CD4-positive, alpha-beta T cell (primary cell): Measurements from ENCODE around the gene TCF12. TPM values are rescaled to one million over a fixed set of nuclear protein-coding genes. Genes with fewer than 3 reads are reported as not detected.
A peak's percentile ranks its signal among the peaks of the same experiment; 100 is the strongest.
"Not testable (repeated sequence)": the region's sequence is repeated elsewhere in the genome, so short reads cannot be mapped to it uniquely, and the experiment has no call there.

Source experiments
- ATAC-seq: fragments of 200-7000 bp; cut with Tn5 transposase; one replicate; pipeline ENCODE4 v1.10.0; 2022; ENCODE audit warnings: mild to moderate bottlenecking; ENCODE audit not compliant: poor library complexity
- CTCF ChIA-PET: fragments of 350-600 bp; sonication (Branson Sonifier 250); formaldehyde crosslinking; loops from one replicate; lab custom pipeline; 2021; ENCODE audit warnings: antibody characterized with exemption, inconsistent platforms; lab: Charles Lee
- POLR2A ChIA-PET: fragments of 350-600 bp; sonication (Branson Sonifier 250); formaldehyde crosslinking; loops from one replicate; lab custom pipeline; 2021; ENCODE audit warnings: antibody characterized with exemption, inconsistent platforms; lab: Charles Lee
- DNase-seq, 14 experiments: peaks; one replicate each; pipeline ENCODE4 v3.0.0-alpha.2; 2013 to 2020; ENCODE audit warnings: mixed read lengths in 2 of 14
- H3K27ac ChIP-seq, 2 donors: one replicate each; pipeline versions ENCODE4 v1.5.1 to v1.7.0; 2013; ENCODE audit warnings: low read length in 2 of 2, low read depth in 1 of 2, mild to moderate bottlenecking in 1 of 2
- H3K27me3 ChIP-seq, 2 experiments: 1 replicate in 1 of 2; 2 replicates in 1 of 2; pipeline versions ENCODE4 v1.6.1 to v1.7.0; 2013; ENCODE audit warnings: low read length in 2 of 2, control low read depth in 1 of 2, mild to moderate bottlenecking in 1 of 2, moderate library complexity in 1 of 2; ENCODE audit not compliant: insufficient read depth in 2 of 2, control insufficient read depth in 1 of 2
- H3K36me3 ChIP-seq: one replicate; pipeline ENCODE4 v1.6.1; 2013; ENCODE audit warnings: low read length, control low read depth; ENCODE audit not compliant: insufficient read depth
- H3K4me1 ChIP-seq: one replicate; pipeline ENCODE4 v1.6.1; 2013; ENCODE audit warnings: low read length, control low read depth; ENCODE audit not compliant: insufficient read depth
- H3K4me3 ChIP-seq: one replicate; pipeline ENCODE4 v1.5.1; 2013; ENCODE audit warnings: mild to moderate bottlenecking, low read length, moderate library complexity
- H3K9me3 ChIP-seq, 2 experiments: 1 replicate in 1 of 2; 2 replicates in 1 of 2; pipeline versions ENCODE4 v1.6.1 to v1.7.0; 2013; ENCODE audit warnings: low read length in 2 of 2, mild to moderate bottlenecking in 2 of 2, control low read depth in 1 of 2, moderate library complexity in 1 of 2; ENCODE audit not compliant: control insufficient read depth in 1 of 2, insufficient read depth in 1 of 2
- H3K27ac Mint-ChIP-seq: one replicate; pipeline ENCODE4 v1.8.0; 2020; ENCODE audit warnings: mixed read lengths
- H3K27me3 Mint-ChIP-seq: one replicate; pipeline ENCODE4 v1.8.0; 2021; ENCODE audit warnings: mixed read lengths
- H3K36me3 Mint-ChIP-seq: one replicate; pipeline ENCODE4 v1.8.0; 2021; ENCODE audit warnings: low read depth, mixed read lengths
- H3K4me1 Mint-ChIP-seq: one replicate; pipeline ENCODE4 v1.8.0; 2021; ENCODE audit warnings: low read depth, mixed read lengths
- H3K4me3 Mint-ChIP-seq: one replicate; pipeline ENCODE4 v1.8.0; 2020; ENCODE audit warnings: mild to moderate bottlenecking, mixed read lengths
- H3K9me3 Mint-ChIP-seq: one replicate; pipeline ENCODE4 v1.8.0; 2020; ENCODE audit warnings: mixed read lengths
- intact Hi-C, 2 experiments: fragments of 100-400 bp; cut with DNase I in 1 of 2; cut with micrococcal nuclease in 1 of 2; formaldehyde crosslinking; loops; one replicate each; pipeline versions ENCODE4 v1.15.1 to v1.9.0; 2023 to 2025; cut with DNase I, micrococcal nuclease
- total RNA-seq, 174 experiments: library from RNA in 2 of 174; stranded (reverse) in 2 of 174; gene quantifications; one replicate each; pipeline ENCODE4 v1.2.3 and lab custom pipeline; 2021 to 2026
- TF ChIP-seq, protein P1 (sequence below): fragments of 200-600 bp; IDR thresholded peaks from one replicate; pipeline ENCODE4 v1.8.0; 2022; ENCODE audit warnings: antibody characterized with exemption, mild to moderate bottlenecking

Gene TCF12
- total RNA-seq, 2 experiments from 2014 or later, result 54.0 TPM

DNA sequence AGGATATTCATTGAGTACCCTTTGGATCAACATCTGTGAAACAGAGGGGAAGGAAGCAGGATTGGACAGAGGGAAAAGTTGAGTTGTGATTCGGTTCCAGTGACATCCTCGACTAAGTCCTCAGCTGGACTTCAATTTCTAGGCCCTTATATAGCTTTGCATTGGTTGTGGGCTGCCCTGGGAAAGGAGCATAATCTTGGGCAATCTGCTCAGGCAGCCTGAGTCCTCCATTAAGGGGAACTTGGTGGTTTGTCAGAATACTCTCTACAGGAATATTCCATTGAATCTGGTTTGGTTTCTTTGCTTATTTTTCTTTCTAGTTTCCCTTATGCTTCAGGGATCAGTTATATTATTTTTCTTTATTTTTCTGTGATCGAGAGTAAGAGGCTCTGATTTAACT, 94.1 kb downstream of the TCF12 start:
- DNase-seq (no peak), ATAC-seq (no peak)
- peaks cover 11% of the 10 kb centered on the region for H3K36me3 Mint-ChIP-seq
- TF ChIP-seq, protein P1, sequence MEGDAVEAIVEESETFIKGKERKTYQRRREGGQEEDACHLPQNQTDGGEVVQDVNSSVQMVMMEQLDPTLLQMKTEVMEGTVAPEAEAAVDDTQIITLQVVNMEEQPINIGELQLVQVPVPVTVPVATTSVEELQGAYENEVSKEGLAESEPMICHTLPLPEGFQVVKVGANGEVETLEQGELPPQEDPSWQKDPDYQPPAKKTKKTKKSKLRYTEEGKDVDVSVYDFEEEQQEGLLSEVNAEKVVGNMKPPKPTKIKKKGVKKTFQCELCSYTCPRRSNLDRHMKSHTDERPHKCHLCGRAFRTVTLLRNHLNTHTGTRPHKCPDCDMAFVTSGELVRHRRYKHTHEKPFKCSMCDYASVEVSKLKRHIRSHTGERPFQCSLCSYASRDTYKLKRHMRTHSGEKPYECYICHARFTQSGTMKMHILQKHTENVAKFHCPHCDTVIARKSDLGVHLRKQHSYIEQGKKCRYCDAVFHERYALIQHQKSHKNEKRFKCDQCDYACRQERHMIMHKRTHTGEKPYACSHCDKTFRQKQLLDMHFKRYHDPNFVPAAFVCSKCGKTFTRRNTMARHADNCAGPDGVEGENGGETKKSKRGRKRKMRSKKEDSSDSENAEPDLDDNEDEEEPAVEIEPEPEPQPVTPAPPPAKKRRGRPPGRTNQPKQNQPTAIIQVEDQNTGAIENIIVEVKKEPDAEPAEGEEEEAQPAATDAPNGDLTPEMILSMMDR, result no peak
- Histone ChIP-seq H3K9me3 (no peaks in the 10 kb centered on the region), H3K27ac (no peak overlapping the region), H3K36me3 (no peaks in the 10 kb centered on the region), H3K4me3 (no peak overlapping the region), H3K4me1 (no peaks in the 10 kb centered on the region), H3K27me3 (no peaks in the 10 kb centered on the region)
- H3K4me1 Mint-ChIP-seq, result peaks cover 54% of the 10 kb centered on the region
- ChIA-PET CTCF (no interaction called here), POLR2A (no interaction called here)
- intact Hi-C loops, result no loop called here
- no peak overlapping the region for H3K4me3 Mint-ChIP-seq
- no peaks in the 10 kb centered on the region for H3K27me3 Mint-ChIP-seq
- peak overlapping the region; percentile 5 for H3K27ac Mint-ChIP-seq
- no peaks in the 10 kb centered on the region for H3K9me3 Mint-ChIP-seq

DNA sequence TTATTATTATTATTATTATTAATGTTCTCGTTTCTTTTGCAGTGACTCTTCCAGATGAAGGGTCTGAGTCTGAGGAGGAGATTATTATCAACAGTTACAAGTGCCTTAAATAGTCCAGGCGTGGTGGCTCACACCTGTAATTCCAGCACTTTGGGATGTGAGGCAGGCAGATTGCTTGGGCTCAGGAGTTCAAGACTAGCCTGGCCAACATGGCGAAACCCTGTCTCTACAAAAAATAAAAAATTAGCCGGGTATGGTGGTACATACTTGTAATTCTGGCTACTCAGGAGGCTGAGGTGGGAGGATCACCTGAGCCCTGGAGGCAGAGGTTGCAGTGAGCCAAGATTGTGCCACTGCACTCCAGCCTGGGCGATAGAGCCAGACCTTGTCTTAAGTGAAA, 96.5 kb downstream of the TCF12 start:
- ATAC-seq, H3K9me3 ChIP-seq, CTCF ChIA-PET, H3K36me3 ChIP-seq, H3K27ac ChIP-seq, H3K27ac Mint-ChIP-seq, H3K4me3 ChIP-seq, H3K36me3 Mint-ChIP-seq, POLR2A ChIA-PET, H3K4me1 ChIP-seq, DNase-seq, H3K4me3 Mint-ChIP-seq, H3K9me3 Mint-ChIP-seq, intact Hi-C loops, H3K27me3 ChIP-seq, H3K27me3 Mint-ChIP-seq: not testable (repeated sequence)
- peaks cover 56% of the 10 kb centered on the region for H3K4me1 Mint-ChIP-seq

DNA sequence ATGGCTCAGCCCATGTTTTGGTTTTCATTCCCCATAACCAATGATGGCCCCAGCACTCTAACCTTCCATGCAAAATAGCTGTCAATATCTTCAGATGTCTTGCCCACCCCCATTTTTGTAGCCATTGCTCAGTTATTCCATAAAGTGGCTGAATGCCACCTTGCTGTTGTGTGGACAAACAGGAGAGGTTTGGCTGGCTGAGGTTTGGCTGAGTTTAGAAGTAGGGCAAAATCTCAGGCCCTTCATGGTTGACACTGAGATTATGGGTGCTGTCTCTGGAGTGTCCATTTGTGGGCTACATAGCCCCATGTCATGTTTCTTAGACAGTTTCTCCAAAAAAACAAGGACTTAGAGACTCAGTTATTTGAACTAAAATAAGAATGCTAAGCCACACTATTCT, 96.9 kb downstream of the TCF12 start:
- no peaks in the 10 kb centered on the region for H3K9me3 ChIP-seq
- Mint-ChIP-seq H3K27ac (no peak overlapping the region), H3K27me3 (no peaks in the 10 kb centered on the region), H3K4me3 (no peak overlapping the region), H3K36me3 (peaks cover 6% of the 10 kb centered on the region), H3K9me3 (no peaks in the 10 kb centered on the region), H3K4me1 (peaks cover 58% of the 10 kb centered on the region)
- TF ChIP-seq, protein P1, result no peak
- no peaks in the 10 kb centered on the region for H3K27me3 ChIP-seq
- no peaks in the 10 kb centered on the region for H3K4me1 ChIP-seq
- intact Hi-C loops, result no loop called here
- POLR2A ChIA-PET, result no interaction called here
- no peak overlapping the region for H3K4me3 ChIP-seq
- CTCF ChIA-PET, result no interaction called here
- no peak overlapping the region for H3K27ac ChIP-seq
- no peak for ATAC-seq
- no peak for DNase-seq
- H3K36me3 ChIP-seq, result no peaks in the 10 kb centered on the region

DNA sequence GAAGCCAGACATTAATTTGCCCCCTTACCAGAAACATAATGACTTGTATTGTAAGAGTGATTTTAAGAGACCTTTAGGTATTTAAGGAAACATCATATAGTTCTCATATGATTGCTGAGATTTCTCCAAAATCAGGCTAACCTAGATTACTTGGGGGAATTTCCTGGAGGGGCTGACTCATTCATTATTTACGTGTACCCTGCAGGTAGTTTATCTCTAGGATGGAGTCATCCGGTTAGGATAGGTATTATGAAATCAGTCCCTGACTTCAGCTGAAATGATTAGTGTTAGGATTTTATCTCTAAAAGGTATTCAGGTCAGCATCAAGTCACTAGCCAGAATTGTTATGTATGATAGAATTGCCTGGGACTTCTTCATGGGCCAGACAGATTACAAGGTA, 97.5 kb downstream of the TCF12 start:
- ChIA-PET POLR2A (no interaction called here), CTCF (no interaction called here)
- H3K27me3 ChIP-seq, result no peaks in the 10 kb centered on the region
- Mint-ChIP-seq H3K27ac (no peak overlapping the region), H3K9me3 (no peaks in the 10 kb centered on the region), H3K27me3 (no peaks in the 10 kb centered on the region), H3K36me3 (peaks cover 6% of the 10 kb centered on the region), H3K4me1 (peaks cover 59% of the 10 kb centered on the region), H3K4me3 (no peak overlapping the region)
- no peak for ATAC-seq
- no peak overlapping the region for H3K27ac ChIP-seq
- H3K9me3 ChIP-seq, result no peaks in the 10 kb centered on the region
- TF ChIP-seq, protein P1, result no peak
- DNase-seq, result no peak
- H3K4me3 ChIP-seq, result no peak overlapping the region
- H3K36me3 ChIP-seq, result no peaks in the 10 kb centered on the region
- intact Hi-C loops, result no loop called here
- no peaks in the 10 kb centered on the region for H3K4me1 ChIP-seq
